Measurements from ENCODE around the gene PDZRN3.
A peak's percentile ranks its signal among the peaks of the same experiment; 100 is the strongest.

PDZRN3 gene

GRCh38 chr3:73520931-73521461, 103.7 kb downstream of the PDZRN3 start:
- DNase-seq (ENCODE audit: low spot score), result peak; percentile 75

- DNase-seq (ENCODE audit: low spot score), result no peak
Observed at GRCh38 chr3:73516631-73517030, 108.1 kb downstream of the PDZRN3 start.

GRCh38 chr3:73513260-73513659, 111.5 kb downstream of the PDZRN3 start:
- DNase-seq (ENCODE audit: low spot score), result no peak

- peak; percentile 73 for DNase-seq (ENCODE audit: low spot score)
Observed at GRCh38 chr3:73511571-73512525, 112.9 kb downstream of the PDZRN3 start.

- DNase-seq (ENCODE audit: low spot score), result no peak
Observed at GRCh38 chr3:73510784-73511183, 114.0 kb downstream of the PDZRN3 start.

GRCh38 chr3:73510334-73510733, 114.4 kb downstream of the PDZRN3 start:
- no peak for DNase-seq (ENCODE audit: low spot score)

- DNase-seq (ENCODE audit: low spot score), result no peak
Observed at GRCh38 chr3:73509816-73510215, 114.9 kb downstream of the PDZRN3 start.

- no peak for DNase-seq (ENCODE audit: low spot score)
Observed at GRCh38 chr3:73509066-73509465, 115.7 kb downstream of the PDZRN3 start.

- DNase-seq (ENCODE audit: low spot score), result peak; percentile 80
Observed at GRCh38 chr3:73508330-73508954, 116.3 kb downstream of the PDZRN3 start.

GRCh38 chr3:73504852-73505251, 119.9 kb downstream of the PDZRN3 start:
- no peak for DNase-seq (ENCODE audit: low spot score)

GRCh38 chr3:73504239-73504638, 120.5 kb downstream of the PDZRN3 start:
- no peak for DNase-seq (ENCODE audit: low spot score)

- DNase-seq (ENCODE audit: low spot score), result no peak
Observed at GRCh38 chr3:73503781-73504180, 121.0 kb downstream of the PDZRN3 start.

- DNase-seq (ENCODE audit: low spot score), result peak; percentile 92
Observed at GRCh38 chr3:73502609-73503583, 121.8 kb downstream of the PDZRN3 start.

- no peak for DNase-seq (ENCODE audit: low spot score)
Observed at GRCh38 chr3:73500321-73500720, 124.4 kb downstream of the PDZRN3 start.

- no peak for DNase-seq (ENCODE audit: low spot score)
Observed at GRCh38 chr3:73499787-73500186, 125.0 kb downstream of the PDZRN3 start.

GRCh38 chr3:73498764-73499622, 125.7 kb downstream of the PDZRN3 start:
- no peak for DNase-seq (ENCODE audit: low spot score)

GRCh38 chr3:73497646-73498406, 126.9 kb downstream of the PDZRN3 start:
- DNase-seq (ENCODE audit: low spot score), result no peak

GRCh38 chr3:73493543-73494308, 131.0 kb downstream of the PDZRN3 start:
- DNase-seq (ENCODE audit: low spot score), result no peak

- no peak for DNase-seq (ENCODE audit: low spot score)
Observed at GRCh38 chr3:73492186-73492585, 132.6 kb downstream of the PDZRN3 start.

All from Ammon's horn (tissue), 1 donor.